Measurements from ENCODE around the gene TBC1D16.

TBC1D16 gene

DNA sequence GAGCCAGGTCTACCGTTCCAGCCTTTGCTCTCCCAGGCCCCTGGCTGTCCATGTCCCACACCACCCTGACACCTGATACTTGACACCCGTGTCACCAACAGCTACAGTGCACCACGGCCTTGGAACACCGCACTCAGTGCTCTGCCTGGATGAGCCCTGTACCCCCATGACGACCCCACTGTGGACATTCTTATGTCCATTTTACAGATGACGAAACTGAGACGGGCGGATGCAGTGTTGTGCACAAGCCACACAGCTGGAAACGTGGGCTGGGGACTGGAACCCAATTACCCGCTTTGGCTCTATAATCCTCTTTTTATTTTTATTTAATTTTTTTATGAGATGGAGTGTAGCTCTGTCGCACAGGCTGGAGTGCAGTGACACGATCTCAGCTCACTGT, 112.9 kb downstream of the TBC1D16 start:
- no peak for DNase-seq

DNA sequence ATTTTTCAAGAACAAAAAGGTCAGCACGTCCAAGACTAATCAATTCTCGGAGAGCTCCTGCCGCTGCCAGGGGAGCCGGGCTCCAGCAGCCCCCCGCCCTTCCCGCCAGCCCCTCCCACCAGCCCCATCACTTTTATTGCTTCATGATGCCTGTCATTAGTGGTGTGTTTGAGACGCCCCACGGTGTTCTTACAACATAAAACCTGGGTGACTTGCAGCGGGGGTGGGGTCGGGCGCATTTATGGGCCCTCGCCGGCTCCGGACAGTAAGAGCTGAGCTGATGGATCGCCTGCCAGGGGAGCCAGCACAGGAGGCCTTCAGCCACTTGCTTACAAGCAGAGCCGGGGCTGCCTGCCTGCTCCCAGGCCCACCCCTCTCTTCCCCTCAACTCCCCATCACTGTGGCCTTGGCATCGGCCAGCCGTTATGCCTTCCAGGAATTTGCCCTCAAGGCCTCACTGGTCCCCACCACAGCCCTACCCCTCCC, 113.5 kb downstream of the TBC1D16 start:
- DNase-seq, result peak; percentile 44

DNA sequence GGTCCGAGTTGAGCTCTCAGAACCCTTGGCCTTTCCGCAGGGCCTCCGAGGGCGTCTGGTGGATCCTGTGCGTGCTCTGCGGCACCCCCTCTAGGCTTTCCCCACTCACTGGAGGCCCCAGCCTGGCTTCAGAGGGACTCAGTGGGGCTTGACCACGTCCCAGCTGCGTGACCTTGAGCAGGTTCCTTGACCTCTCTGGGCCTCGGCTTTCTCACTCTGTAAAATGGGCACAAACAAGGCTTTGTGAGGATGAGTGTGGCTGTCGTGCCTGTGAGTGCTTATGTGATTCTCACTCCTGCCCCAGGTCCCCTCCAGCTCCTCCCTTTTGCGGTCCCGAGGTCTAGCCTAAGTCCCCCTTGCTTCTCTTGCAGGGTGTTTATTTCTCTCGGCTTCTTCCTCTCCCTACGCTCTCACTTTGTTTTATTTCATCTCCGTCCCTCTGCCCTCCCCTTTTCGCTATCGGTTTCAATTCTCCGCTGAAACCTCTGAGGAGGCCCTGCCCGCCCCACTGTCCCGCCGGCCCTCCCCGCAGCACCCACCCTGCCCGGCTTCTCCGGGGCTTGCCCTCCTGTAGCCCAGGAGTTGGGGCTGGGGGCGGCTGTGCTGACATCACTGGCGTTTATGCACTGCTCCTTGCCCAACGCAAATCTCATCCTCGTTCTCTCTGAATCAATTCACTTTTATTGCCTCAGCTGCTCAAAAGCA, 114.1 kb downstream of the TBC1D16 start:
- DNase-seq, result no peak

GRCh38 chr17:79920751-79921410, 114.8 kb downstream of the TBC1D16 start:
- DNase-seq, result no peak

DNA sequence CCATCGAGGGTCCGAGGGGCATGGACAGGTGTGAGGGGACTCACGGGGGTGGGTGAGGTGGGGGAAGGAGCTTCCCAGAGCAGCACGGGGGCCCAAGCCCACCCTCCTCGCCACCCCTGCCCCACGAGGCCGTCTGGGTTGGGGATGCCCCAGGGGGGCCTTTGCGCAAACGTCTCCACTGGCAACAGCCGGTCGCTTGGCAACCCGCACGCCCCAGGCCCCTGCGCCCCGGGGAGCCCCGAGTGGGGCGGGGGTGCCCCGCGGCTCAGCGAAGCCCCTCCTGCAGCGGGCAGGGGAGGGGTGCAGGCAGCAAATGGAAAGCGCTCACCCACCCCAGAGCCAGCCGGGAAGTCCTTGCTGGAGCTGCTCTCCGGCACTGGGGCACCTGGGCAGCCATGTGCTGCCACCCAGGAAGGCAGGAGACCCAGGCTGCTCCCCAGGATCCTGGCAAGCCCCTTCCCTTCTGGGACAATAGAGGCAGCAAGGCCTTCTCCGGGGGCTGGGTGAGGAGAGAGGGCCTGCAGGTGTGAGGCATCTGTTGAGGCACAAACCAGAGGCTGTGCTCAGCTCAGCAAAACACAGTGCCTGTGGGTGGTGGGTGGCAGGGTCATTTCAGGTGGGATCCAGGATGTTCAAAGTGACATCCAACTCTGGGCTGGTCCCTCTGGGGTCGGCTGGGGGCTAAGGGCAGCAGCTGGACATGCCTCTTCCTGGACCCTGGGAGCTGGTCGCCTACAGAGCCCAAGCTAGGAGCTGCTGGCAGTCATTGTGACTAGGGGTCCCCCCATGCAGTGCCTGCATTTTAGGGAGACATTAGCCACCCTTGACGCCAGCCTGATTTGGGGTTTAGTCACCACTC, 115.6 kb downstream of the TBC1D16 start:
- DNase-seq, result no peak

GRCh38 chr17:79919164-79919585, 116.5 kb downstream of the TBC1D16 start:
- DNase-seq, result peak; percentile 61

DNA sequence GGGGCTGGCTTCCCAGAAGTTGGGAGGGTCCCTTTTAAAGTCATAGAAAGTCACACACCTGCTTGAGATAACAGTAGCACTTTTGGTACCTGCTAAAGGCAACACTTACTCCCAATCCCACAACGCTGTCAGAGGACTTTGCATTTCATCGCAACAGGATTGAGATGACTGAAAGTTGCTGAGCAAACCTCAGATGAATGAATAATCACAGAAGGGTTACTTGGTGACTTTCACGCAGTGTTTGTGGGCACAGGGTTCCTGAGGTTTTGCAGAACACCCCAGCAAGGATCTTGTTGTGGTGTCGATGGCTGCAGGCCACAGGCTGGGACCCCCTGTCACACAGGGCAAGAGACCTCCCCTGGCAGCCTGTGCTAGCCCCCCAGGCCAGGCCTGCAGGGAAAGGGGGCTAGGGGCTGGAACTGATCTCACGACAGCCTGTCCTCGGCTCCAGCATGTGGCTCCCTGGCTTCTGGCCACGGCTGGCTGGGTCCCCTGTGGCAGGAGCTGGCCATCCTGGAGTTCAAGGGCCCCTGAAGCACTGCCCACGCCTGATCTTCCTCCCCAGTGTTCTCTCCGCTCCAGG, 117.0 kb downstream of the TBC1D16 start:
- no peak for DNase-seq

GRCh38 chr17:79917902-79918484, 117.7 kb downstream of the TBC1D16 start:
- no peak for DNase-seq

DNA sequence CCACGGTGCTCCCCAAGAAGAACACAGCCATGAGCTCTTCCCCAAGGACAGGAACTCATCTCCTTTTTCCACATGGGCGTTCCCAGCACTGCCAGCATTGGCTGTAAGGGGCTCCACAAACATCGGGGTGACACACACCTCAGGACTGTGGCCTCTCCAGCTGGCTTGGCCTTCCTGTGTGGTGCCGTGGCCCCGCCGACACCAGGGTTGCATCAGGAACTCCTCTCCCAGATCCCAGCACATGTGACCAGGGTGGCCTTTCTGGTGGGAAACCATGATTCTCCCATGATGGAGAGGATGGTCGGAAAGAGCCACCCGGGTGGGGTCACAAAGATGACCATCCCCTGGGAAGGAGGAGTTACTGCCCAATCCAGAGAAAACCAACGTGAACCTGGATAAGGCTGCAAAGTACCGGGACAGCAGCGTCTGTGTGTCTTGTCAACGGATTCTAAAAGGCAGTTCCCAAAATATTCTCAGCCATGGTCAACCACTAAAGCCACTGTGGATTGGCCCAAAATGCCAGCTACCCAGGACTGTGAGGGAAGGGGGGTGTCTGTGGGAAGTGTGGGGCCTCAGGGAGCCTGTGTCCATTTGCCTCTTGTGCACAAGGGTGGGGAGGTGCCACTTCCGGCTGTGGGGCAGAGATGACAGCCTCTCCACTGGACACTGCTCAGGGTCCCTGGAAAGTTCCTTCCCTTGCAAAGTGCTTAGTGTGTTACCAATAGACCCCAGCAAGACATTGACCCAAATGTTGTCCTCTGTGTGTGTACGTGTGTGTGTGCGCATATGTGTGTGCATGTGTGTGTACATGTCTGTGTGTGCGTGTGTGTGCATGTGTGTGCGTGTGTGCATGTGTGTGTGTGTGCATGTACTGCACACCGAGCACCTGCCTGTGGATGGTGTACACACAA, 118.4 kb downstream of the TBC1D16 start:
- no peak for DNase-seq

- DNase-seq, result no peak
These were observed 119.2 kb downstream of the TBC1D16 start for GRCh38 chr17:79916506-79916905.

DNA sequence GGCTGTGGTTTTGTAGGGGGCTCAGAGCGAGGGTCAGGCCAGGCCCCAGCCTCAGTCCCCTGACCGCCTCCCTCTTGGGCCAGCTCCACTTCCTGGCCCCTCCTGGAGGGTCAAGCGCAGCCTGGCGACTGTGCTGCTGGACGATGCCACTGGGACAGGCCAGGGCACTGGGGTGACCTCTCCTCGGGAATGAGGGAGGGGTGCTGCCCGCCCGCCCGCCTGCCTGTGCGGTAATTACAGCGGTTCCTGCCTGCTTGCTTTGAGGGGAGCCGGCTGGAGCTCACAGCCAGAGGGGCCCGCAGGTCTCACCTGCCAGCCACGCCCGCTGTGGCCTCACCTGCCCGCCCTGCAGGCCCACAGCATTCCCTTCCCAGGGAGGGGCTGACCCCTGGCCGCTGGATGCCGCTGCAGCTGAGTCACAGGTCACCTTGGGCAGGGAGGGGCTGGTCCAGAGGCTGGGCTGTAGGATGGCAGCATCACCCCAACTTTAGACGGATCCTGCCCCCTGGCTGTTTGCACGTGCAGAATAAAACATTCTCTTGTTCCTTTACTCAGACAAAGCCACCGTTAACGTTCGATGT, 119.7 kb downstream of the TBC1D16 start:
- DNase-seq, result peak; percentile 35

GRCh38 chr17:79914813-79915740, 120.6 kb downstream of the TBC1D16 start:
- DNase-seq, result no peak

DNA sequence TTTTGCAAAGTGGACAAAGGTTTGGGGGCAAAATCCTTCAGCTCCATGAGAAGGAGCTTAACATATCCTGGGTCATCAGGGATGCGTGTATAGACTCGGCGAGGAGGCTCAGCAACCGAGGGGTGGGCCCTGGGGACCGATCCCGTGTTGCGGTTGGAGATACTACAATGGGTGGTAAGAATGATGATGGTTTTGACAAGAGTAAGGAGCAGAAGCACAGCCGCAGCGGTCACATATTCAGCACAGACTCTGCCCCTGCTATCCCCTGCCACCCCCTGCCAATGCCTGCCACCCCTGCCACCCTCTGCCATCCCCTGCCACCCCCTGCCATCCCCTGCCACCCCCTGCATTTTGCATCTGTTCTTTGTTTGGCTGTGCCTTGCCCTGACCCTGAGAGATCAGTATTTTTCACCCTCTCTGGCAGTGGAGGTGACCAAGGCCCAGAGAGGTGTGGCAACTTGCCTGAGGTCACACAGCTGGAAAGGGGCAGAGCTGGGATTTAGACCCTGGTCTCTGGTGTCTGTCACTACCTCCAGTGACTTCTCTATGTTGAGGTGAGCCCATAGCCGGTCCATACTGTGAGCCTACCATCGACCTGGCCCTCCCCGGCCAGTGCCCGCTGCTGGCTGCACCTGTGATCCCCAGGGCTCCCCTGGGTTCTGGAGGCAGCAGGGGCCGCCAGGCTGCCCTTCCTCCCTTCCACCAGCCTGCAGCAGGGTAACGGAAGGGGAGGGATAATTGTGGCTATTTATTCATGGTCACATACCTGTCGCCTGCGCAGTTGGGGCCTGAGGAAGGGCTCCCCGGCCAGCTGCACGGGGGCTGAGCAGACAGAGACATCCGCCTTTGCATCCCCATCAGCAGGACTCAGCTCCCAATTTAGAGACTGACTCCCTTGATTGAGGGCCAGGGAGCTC, 121.5 kb downstream of the TBC1D16 start:
- DNase-seq, result no peak

- no peak for DNase-seq
These were observed 122.2 kb downstream of the TBC1D16 start for GRCh38 chr17:79913451-79913850.

DNA sequence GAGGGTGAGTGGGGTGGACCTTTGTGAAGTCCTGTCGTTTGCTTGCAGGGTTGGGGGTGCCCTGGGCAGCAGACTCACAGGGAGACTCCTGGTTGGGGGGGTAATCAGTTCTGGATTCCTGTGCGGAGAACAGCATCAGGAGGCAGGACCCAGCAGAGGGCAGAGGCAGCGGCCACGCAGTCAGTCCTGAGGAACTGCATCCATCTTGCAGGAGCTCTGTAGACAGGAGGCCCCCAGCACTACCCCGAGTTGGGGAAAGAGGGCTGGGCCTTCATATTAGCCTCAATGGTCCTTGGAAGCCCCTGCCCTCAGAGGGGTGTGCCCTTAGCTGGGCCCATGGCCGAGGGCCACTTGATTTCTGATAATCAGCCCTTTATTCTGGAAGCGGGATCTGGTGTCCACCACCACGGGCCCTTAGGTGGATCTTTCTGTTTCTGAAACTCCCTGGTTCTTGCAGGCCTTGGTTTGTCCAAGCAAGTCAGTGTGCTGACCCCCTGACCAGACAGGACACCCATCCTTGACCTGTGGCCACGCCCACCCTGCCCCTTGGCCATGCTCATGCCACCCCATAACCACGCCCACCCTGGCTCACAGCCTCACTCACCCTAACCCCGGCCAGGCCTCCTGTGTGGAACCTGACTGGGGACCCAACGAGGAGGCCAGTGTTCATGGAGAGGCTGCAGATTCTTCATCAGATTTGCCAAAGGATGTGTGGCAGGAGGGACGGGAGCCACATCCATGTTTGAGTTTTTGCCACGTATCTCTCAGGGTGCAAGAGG, 122.9 kb downstream of the TBC1D16 start:
- DNase-seq, result no peak

DNA sequence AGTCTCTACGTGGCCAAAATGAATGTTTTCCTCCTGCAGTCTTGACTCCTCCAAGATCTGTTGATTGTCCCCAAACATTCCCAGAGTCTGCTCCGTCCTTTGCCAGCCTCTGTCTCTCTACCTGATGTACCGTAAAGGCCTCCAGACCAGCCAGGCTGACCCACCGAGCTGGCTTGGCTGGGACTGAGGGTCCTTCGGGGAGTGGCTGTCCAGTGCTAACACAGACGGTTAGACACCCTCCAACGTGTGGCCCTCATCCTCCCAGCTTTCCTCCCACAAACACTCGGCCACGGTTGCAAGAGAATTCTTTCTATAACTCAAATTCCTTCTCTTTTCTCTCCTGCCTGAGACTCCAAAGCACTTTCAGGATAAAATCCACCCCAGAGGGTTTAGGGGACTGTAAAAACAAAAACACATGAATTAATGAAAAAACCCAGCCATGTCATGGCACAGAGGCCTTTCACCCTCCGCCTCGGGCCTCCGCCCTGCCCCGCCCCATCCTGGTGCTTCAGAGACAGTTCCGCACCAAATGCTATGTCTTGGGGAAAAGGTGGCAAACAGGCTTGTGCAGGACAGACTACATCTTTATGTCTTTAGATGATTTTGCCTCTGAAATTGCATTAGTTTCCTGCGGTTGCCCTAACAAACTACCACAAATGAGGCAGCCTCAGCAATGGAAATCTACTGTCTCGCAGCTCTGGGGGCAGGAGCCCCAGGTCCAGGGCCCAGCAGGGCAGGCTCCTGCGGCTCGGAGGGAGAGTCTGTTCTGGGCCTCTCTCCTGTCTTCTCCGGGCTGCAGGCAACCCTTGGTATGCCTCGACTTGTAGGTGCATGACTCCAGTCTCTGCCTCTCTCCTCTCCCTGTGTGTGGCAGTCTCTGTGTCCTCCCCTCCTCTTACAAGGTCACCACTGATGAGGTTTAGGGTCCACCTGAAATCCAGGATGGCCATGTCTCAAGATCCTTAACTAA, 124.0 kb downstream of the TBC1D16 start:
- DNase-seq, result no peak

GRCh38 chr17:79910985-79911361, 124.7 kb downstream of the TBC1D16 start:
- no peak for DNase-seq
